CD4-positive, alpha-beta T cell treated with Interleukin-15 for 1 hour (primary cell): Measurements from ENCODE around the gene PRMT7.
A peak's percentile ranks its signal among the peaks of the same experiment; 100 is the strongest.

Experiments
- DNase-seq: peaks from one replicate; pipeline ENCODE4 v3.0.0-alpha.2; 2020

Gene PRMT7

DNA sequence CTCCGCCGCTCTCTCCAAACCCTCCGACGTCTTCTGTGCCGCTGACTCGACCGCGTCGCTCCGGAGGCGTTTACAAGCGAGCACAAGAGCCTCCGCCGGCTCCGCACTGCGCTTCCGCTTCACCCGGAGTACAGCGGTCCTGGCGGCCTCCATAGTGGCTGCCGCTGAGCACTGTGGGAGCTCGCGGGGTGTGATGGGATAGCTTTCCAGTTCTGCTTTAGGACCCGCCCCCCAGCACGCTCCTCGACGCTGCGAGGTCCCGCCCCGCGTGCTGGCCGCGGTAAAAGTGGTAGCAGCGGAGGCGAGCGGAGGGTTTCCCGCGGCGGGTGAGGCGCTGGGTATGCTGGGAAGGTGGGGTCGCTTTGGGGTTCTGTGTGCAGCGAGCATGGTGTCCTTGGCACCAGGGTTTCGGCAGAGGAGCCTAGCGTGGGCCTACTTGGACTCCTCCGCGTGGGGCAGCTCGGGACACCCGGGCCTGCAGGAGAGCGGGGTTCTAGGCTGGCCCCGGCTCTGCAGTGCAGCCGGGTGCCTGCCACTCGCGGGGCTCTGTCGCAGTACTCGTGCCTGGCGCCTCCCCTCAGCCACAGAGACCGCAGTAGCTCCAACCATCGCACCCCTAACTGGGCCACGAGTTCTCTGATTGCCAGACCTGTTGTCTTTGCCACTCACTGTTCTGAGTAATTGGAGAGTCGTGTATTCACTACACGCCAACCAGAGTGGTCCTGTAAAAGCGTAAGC is at the start of gene PRMT7, which contains the start of gene SLC7A6OS:
Gene PRMT7, plus strand, starts transcription at position 246 of the 738 bp plus-strand sequence. CDS start 4,961 bp downstream, outside the sequence.
Gene SLC7A6OS, minus strand, starts transcription at position 173 of the 738 bp plus-strand sequence. Its CDS starts 20 bp downstream, at position 153.
- DNase-seq = peak; percentile 92

DNA sequence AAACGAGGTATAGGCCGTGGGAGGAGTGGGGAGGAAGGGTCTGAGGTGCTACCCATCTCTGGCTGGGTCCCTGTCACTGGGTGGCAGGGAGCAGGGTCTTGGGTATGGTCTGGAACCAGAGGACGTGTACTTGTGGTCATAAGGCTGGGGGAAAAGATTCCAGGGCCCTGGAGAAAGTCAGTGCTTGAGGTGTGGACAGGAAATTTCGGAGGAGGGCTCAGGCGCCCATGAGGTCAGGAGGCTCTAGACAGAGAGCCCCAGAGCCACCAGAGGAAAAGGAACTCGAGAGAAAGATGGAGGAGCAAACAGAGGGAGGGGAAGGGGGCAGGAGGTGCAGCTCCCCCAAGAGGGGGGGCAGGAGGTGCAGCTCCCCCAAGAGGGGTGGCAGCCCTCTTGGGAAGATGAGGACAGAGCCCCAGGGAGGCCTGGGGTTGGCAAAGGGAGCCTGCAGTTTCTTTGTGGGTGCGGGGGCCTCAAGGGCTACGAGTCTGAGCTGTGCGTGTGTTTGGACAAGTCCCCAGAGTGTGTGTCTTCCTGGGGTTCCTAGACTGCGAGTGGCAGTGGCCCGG is 47.2 kb upstream of the PRMT7 start:
- no peak for DNase-seq

DNA sequence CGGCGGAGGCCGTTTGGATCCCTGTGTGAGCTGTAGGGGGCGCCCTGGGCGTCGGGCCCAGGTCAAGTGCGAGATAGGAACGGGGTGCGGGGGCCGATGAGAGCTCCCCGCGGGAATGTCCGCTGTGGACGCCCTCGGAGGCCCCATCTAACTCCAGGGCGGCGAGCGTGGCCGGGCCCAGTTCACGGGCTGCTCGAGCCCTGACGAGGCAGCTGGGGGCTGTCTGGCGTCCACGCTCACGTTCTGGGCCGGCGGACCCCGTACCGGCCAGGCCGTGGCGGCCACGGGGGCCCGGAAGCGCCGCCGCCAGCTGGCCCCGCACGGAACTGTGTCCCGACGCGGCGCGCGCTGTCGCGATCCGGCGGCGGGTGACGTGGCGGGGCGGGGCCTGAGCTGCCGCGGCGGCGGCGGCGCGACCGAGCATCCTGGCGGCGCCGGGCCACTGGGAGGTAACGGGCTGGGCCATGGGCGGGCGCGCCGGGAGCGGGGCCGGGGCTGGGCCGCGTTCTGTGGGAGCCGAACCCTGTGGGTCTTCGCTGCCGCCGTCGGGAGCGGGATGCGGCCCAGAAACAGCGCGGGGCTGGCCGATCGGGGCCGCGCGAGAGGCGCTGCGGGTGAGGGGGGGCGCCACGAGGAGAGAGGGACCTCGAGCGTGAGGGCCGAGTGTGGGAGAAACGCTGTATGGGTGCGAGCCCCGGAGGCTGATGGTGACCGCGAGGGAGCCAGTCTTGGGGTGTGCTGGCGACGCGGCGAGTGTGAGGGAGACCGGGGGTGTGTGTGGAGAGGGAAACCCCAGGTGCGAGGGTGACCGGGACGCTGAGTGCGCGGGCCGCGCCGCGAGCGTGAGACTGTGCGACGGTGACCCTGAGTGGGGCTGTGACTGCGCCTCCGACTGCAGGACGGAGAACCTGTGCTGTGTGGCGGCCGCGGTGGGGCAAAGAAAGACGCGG is 46.4 kb upstream of the PRMT7 start, which contains the start of gene SLC7A6:
Gene SLC7A6, plus strand, starts transcription at position 399 of the 950 bp plus-strand sequence. CDS start 10,201 bp downstream, outside the sequence.
- peak; percentile 82 for DNase-seq

- DNase-seq = peak; percentile 60
Observed at GRCh38 chr16:68265078-68265920, 45.5 kb upstream of the PRMT7 start.

DNA sequence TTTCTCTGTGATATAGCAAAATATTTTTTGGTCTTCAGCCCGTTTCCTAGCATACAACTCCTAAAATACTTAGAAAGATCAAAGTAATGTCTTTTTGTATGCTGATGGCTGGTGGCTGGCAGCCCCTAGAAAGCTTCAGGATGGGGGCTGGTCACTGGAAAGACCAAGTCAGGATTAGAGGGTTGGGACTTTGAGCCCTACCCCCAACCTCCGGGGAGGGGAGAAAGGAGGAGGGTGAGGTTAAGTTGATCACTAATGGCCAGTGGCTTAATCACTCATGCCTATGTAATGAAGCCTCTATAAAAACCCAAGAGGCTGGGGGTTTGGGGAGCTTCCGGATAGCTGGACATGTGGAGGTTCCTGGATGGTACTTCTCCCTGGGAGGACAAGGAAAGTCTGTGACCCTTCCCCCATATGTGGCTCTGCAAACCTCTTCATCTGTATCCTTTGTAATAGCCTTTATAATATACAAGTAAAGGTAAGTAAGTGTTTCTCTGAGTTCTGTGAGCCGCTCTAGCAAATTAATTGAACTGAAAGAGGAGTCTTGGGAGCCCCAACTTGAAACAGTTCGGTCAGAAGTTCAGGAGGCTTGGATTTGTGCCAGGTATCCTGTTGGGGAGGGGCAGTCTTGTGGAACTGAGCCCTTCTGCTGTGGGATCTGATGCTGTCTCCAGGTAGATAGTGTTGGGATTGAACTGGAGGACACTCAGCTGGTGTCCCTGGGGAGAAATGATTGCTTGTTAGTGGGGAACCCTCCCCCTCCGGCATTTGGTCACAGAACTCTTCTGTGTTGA is 43.0 kb upstream of the PRMT7 start:
- DNase-seq = no peak

- DNase-seq = no peak
Observed at GRCh38 chr16:68269793-68270192, 41.0 kb upstream of the PRMT7 start.

- DNase-seq = no peak
Observed at GRCh38 chr16:68270353-68270752, 40.5 kb upstream of the PRMT7 start.

GRCh38 chr16:68272507-68273209 is 38.2 kb upstream of the PRMT7 start:
- peak; percentile 45 for DNase-seq

DNA sequence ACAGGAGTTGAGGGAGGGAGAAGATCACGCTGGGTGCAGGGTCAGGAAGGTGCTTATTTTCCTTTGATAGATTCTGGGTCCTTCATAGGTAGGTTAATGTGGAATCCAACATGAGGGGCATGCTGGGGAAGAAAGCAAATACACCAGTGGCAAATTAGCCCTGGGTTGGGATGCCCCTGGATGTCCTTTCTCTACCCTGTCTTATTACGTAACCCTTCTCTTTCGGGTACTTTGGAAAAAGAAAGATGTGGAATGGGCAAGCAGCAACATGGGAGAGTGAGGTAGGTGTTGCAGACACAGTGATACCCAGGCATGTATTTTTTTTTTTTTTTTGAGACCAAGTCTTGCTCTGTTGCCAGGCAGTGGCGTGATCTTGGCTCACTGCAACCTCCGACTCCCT is 37.4 kb upstream of the PRMT7 start:
- no peak for DNase-seq

- no peak for DNase-seq
Observed at GRCh38 chr16:68273896-68274295, 36.9 kb upstream of the PRMT7 start.

DNA sequence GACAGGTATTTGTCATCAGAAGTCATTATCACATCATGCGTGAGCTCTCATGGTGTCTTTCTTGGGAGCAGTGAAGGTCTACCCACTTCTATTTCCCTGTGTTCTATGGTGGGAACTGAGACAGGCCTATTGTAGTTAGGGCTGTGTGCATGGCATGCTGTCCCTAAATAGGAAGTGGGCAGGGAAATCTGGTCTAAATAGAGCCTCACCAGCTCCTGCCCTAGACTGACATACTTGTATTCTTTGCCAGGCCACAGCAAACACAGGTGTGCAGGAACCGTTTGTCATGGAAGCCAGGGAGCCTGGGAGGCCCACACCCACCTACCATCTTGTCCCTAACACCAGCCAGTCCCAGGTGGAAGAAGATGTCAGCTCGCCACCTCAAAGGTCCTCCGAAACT is 36.4 kb upstream of the PRMT7 start:
- no peak for DNase-seq

DNA sequence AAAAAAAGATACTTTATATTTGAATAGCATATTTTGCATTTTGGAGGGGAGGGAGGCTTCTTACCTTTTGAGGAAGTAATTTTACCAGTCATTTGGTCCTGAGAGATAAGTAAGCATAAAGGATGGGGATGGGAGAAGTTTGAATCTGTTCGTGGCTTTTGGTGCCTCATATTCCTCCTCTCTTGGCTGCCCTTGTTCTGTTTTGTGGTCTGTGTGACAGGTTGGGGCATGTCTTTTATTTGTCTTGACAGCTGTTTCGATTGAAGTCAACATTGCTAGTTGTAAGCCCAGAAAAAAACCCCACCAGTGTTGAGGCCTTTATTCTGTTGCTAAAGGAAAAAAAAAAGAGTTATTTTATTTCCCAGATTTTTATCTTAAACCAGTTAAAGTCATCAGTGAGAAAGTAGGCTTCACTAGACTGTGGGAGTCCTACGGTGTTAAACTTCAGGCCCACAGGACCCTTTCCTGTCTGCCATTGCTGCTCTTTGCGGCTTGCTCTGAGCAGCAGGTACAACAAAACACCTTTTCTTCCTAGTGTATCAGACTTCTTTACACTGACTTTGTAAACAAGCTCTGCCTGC is 35.1 kb upstream of the PRMT7 start:
- peak; percentile 53 for DNase-seq

GRCh38 chr16:68276223-68276622 is 34.6 kb upstream of the PRMT7 start:
- DNase-seq = no peak

DNA sequence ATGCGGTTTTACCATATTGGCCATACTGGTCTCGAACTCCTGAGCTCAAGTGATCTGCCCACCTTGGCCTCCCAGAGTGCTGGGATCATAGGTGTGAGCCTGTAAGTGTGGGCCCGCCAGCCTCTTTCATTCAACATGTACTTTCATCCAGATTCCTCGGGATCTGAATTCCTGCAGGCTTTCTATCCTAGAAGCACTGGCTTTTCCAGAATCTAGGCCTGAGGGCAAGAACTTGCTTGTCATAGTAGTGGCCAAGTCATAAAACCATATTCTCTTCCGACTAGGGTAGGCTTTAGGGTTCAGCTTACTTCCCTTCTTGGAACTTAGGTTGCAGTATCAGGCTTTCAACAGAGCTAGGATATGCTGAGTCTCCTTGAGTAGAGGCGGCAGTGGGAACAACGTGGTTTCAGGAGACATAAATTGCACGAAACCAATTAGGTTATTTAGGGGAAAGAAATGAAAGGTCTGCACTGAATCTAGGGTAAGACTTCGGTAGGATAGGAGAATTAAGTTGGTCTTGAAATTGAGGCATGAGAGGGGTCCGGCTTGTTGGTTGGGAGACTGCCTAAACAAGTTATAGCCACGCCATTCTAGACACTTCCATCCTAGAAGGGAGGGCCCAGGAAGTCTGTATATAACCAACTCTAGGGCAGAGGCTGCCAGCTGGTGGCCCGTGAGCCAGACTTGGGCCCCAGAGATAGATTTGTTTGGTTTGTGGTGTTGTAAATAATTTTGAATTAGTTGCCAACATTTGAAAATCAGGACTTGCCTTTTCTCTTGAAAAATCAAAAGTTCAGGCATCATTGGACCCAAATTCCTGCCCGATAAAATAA is 30.9 kb upstream of the PRMT7 start:
- no peak for DNase-seq

DNA sequence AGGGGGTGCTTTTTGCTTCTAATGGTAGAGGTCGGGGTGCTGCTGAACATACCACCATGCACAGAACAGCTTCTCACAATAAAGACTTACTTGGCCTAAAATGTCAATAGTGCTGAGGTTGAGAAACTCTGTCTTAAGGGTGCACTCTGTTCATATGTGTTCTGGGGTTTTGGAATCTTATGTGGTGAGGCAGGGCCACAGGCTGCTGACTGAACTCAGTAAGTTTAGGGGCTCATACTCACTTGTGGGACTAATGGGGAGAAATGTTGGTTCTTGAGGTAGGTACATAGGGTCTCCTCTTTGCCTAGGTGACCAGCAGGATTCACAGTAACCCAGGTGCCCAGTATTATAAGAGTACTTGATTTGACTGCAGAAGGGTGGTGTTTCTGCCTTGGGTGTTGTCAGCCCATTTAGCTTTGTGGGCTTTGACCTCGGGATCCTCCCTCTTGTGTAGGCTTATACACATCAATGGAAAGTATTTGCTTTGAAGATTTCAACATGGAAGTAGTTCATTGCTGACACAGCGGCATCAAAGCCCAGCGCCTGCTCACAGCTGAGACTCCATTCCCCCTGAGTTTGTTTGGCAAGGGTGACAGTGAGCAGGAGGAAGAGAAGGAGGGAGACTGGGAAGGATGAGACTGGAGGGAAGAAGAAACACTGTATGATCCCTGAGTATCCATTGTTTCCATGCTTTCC is 29.3 kb upstream of the PRMT7 start:
- DNase-seq = no peak

- no peak for DNase-seq
Observed at GRCh38 chr16:68282064-68282452, 28.8 kb upstream of the PRMT7 start.

DNA sequence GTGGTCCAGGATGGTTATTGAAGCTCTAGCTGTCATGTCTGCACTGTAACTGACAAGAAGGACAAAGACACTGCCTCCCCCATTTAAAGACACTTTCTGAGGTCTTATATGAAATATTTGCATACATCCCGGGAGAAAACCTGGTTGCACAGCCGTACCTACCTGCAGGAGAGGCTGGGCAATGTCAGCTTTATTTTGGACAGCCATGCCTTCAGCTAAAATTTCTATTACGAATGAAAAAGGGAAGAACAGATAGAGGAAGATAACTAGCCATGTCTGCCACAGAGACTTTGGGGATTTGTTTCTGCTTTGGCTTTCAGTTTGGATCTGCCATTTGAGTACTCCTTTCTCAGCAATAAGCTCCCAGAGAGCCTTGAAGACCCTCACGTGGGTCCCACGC is 27.5 kb upstream of the PRMT7 start:
- no peak for DNase-seq

- no peak for DNase-seq
Observed at GRCh38 chr16:68283801-68284598, 26.8 kb upstream of the PRMT7 start.
